Stimulated activated CD4-positive, alpha-beta T cell treated with anti-CD3 and anti-CD28 coated beads, Interleukin-1b, Interleukin-23, amount 100 ng/mL, for 48 hours (primary cell): ENCODE measurements around the gene DCST2.

Experiments
- DNase-seq: peaks from one replicate; pipeline ENCODE4 v3.0.0-alpha.2; 2020

DCST2 gene

DNA sequence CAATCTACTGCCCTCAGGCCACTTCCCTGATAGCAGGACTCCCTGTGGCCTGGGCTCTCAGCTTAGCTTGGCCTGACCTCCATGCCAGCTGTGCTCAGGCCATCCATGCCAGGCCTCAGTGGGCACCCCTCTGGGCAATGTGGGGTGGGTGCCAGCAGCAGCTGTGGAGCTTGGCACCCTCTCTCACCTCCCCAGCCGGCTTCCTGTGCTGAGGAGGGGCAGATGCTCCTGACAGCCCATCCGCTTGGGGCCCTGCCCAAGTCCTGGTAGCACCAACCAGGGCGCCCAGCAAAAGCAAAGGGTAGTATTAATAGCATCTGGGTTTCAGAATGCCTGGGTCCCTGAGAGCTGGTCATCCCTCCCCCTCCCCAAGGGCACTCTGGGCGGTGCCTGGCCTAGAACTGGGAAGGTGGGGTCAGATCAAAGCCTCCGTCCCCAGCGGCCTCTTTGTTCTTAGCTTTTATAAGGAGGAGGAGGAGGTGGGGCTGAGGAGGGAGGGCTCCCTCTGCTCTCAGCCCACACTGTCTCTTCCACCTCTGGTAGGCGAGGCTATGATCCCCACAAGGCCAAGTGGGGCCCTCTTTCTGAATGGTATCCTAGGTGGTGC, 36.1 kb upstream of the DCST2 start:
- DNase-seq, result no peak

GRCh38 chr1:155068599-155068998, 35.0 kb upstream of the DCST2 start:
- DNase-seq, result no peak

DNA sequence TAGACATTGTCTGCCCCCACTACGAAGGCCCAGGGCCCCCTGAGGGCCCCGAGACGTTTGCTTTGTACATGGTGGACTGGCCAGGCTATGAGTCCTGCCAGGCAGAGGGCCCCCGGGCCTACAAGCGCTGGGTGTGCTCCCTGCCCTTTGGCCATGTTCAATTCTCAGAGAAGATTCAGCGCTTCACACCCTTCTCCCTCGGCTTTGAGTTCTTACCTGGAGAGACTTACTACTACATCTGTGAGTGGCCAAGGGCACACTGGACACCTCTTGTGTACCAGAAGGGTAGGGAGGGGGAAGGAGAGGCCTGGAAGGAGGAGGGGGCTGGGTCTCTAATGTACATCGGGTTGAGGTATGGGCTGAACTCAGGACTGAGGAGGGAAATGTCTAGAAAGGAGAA, 33.2 kb upstream of the DCST2 start:
- DNase-seq, result no peak

GRCh38 chr1:155064832-155065429, 31.4 kb upstream of the DCST2 start:
- no peak for DNase-seq

DNA sequence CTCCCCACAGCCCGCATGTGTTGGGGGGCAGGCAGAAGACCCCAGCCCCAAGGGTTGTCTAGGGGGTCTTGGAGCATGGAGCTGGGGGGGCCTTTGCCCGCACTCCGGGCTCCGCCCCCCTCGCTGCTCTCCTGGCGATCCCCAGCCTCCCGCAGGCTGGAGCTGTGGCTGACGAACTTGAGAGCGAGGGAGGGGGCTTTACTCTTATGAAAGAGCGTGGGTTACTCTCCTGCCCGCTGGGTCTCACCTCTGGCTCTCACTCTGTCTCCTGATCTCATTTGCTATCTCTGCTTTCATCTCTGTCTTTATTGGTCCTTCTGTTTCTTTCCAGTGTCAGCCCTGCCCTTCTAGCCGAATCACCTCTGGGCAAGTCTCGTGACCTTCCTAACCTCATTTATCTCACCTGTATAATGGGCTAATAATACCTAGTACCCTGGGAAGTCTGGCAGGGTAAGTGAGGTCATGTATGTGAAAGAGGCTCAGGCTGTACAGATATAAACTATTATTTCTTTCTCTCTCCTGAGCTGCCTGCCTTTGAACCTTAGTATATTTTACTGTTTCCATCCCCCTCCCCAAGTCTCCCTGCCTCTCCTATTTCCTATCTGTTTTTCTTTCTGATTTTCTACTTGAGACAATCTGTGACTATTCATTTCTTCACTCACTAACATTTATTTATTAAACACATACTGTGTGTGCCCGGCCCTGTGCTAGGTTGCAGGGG, 30.7 kb upstream of the DCST2 start:
- DNase-seq, result no peak

GRCh38 chr1:155063550-155064110, 30.0 kb upstream of the DCST2 start, which contains the start of gene EFNA4:
Gene EFNA4, plus strand, starts transcription at chr1:155063740. Its CDS starts 84 bp downstream, at chr1:155063824.
- peak; percentile 82 for DNase-seq

GRCh38 chr1:155062702-155063411, 29.3 kb upstream of the DCST2 start:
- DNase-seq, result peak; percentile 80

GRCh38 chr1:155062151-155062686, 28.6 kb upstream of the DCST2 start:
- no peak for DNase-seq

GRCh38 chr1:155061381-155062150, 28.0 kb upstream of the DCST2 start:
- DNase-seq, result peak; percentile 93

DNA sequence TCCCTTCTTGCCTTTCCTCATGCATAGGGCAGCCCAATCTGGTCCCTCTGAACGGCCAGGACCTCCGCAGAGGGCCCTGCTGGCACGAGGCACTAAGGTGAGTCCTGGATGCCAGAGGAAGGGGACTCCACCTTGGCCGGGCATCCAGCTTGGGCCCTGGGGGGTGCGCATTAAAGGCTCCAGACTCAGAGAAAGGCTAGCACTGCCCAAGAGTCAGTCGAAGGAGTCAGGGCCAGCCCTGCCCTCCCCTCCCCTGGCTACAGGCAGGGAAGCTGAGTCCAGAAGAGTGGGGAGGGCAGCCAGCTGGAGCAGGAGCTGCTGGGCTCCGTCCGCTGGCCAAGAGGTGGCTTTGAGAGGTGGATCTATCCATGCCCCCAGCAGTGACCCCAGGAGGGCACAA, 27.2 kb upstream of the DCST2 start:
- no peak for DNase-seq

- no peak for DNase-seq
Measured at GRCh38 chr1:155057788-155058211, 24.2 kb upstream of the DCST2 start.

- DNase-seq, result no peak
Measured at GRCh38 chr1:155057104-155057503, 23.5 kb upstream of the DCST2 start.

DNA sequence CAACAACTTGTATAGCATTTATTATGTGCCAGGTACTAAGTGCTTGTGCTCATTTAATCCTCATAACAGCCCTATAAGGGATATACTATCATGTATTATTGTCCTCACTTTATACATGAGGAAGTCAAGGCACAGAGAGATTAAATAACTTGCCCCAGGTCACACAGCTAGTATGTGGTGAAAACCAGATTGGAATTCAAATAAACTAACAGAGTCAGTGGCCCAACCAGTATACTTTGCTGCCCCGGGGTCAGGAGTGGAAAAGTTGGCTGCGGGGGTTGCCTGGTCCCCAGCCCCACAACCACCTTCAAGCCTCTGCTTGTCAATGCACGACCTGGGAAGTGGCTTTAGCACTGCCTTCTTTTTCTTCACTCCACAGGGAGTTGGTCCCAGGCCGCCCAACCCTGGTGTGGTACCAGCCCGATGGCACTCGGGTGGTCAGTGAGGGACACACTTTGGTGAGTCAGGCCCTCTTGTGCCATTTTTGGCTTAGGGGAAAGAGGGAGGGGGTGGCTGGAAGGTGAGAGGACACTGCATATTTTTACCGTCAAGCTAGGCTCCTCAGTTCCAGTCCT, 20.0 kb upstream of the DCST2 start:
- no peak for DNase-seq

- DNase-seq, result peak; percentile 21
Measured at GRCh38 chr1:155052439-155053395, 19.1 kb upstream of the DCST2 start.

DNA sequence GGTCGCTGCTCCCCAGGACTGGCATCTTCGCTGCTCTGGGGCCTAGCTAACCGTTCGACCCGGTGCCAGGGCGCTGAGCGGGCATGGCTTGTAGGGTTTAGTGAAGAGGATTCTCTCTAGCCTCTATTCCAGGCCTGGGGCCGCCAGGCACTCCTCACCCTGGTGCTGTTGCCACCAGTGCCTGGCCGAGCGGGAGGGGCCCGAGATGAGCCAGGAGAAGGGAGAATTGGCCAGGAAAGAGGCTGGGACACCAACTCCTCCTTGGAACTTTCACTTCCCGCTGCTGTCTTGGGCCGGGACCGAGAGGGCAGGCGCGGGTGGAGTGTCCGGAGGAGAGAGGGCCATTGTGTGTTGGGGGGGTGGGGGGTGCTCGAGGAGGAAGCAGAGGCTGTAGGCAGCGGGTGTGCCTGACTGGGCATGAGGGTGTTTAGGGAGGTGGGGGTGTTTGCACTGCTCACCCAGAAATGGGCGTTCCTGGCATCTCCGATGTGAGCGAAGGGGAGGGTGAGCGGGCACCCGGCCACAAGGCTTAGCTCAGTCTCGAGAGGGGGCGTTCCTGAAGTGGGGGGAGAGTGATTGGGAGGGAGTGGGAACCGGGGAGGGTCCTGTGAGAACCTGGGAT, 18.3 kb upstream of the DCST2 start:
- DNase-seq, result peak; percentile 30

DNA sequence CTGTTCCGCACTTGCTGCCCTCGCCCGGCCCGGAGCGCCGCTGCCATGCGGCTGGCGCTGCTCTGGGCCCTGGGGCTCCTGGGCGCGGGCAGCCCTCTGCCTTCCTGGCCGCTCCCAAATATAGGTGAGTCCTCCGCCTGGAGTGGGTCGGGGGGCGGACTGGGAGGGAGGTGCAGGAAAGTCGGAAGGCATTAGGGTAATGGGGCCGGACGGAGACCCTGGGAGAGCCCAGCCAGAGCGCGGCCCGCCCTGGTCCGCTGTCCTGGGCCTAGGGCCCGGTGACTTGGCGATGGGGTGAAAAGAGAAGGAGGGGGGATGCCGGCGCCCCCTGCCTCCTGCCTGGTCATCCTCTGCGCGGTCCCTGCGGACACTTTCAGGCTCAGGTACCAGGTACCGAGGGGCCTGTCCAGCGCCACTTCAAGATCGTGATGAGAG, 17.8 kb upstream of the DCST2 start:
- DNase-seq, result no peak

GRCh38 chr1:155050560-155051341, 17.2 kb upstream of the DCST2 start, which contains the start of gene ADAM15:
Gene ADAM15, plus strand, starts transcription at chr1:155051316. Its CDS starts 71 bp downstream, at chr1:155051387.
- peak; percentile 77 for DNase-seq

- DNase-seq, result no peak
Measured at GRCh38 chr1:155049651-155050559, 16.3 kb upstream of the DCST2 start.
